SU-DHL-6 (cell line): ENCODE data around the gene EIF2B5.

Source experiments
- H2AFZ ChIP-seq: fragments of 200-600 bp; sonication (generic); 2 replicates; pipeline ENCODE4 v1.6.1; 2014; ENCODE audit warnings: low read depth, mild to moderate bottlenecking, moderate library complexity, mixed read lengths, antibody characterized with exemption, low read length; ENCODE audit not compliant: severe bottlenecking
- H3F3A ChIP-seq: fragments of 200-600 bp; shearing (Covaris generic); 2 replicates; pipeline ENCODE4 v1.6.0; 2016; ENCODE audit warnings: antibody characterized with exemption, mild to moderate bottlenecking; ENCODE audit not compliant: insufficient read depth
- H3K27ac ChIP-seq: fragments of 200-600 bp; sonication (generic); 2 replicates; pipeline ENCODE4 v1.5.1; 2016; ENCODE audit warnings: low read depth, mild to moderate bottlenecking, low read length, moderate library complexity, mixed read lengths
- H3K27me3 ChIP-seq: fragments of 200-600 bp; sonication (generic), shearing (Covaris generic); 2 replicates; pipeline ENCODE4 v1.6.0; 2014; ENCODE audit warnings: mild to moderate bottlenecking, low read length
- H3K36me3 ChIP-seq: fragments of 200-600 bp; sonication (generic); 2 replicates; pipeline ENCODE4 v1.6.1; 2014; ENCODE audit warnings: mild to moderate bottlenecking, low read length, mixed read lengths
- H3K4me2 ChIP-seq: fragments of 300-600, 200-600 bp; shearing (Covaris generic), sonication (generic); 2 replicates; pipeline ENCODE4 v1.6.0; 2014; ENCODE audit warnings: low read length, low read depth, mild to moderate bottlenecking; ENCODE audit not compliant: poor library complexity, severe bottlenecking
- H3K4me3 ChIP-seq: fragments of 200-600 bp; sonication (generic); 2 replicates; pipeline ENCODE4 v1.5.1; 2014; ENCODE audit warnings: antibody characterized with exemption, low read length, mild to moderate bottlenecking, mixed read lengths; ENCODE audit not compliant: insufficient read depth, poor library complexity, severe bottlenecking
- H3K79me2 ChIP-seq: fragments of 200-600 bp; sonication (generic); 2 replicates; pipeline ENCODE4 v1.6.1; 2014; ENCODE audit warnings: mild to moderate bottlenecking, low read length, moderate library complexity; ENCODE audit not compliant: insufficient read depth
- H3K9ac ChIP-seq: fragments of 200-600 bp; sonication (generic); 2 replicates; pipeline ENCODE4 v1.7.0; 2014; ENCODE audit warnings: mild to moderate bottlenecking, low read length
- H3K9me2 ChIP-seq: fragments of 200-600 bp; sonication (generic); replicated peaks from 2 replicates; pipeline ENCODE4 v1.6.1; 2014; ENCODE audit warnings: low read length; ENCODE audit not compliant: insufficient read depth
- H3K9me3 ChIP-seq: fragments of 200-600 bp; sonication (generic); 2 replicates; pipeline ENCODE4 v1.6.1; 2014; ENCODE audit warnings: low read length, mixed read lengths; ENCODE audit not compliant: insufficient read depth
- H4K20me1 ChIP-seq: fragments of 200-600 bp; sonication (generic); 2 replicates; pipeline ENCODE4 v1.6.1; 2014; ENCODE audit warnings: low read depth, mild to moderate bottlenecking, antibody characterized with exemption, low read length, moderate library complexity, mixed read lengths
- EZH2phosphoT487 ChIP-seq: fragments of 200-600 bp; sonication (generic), shearing (Covaris generic); conservative IDR thresholded peaks from 2 replicates; pipeline ENCODE4 v1.6.1; 2018; ENCODE audit warnings: mild to moderate bottlenecking, antibody characterized with exemption, low read length, moderate library complexity, mixed read lengths
- TF ChIP-seq, protein P1 (sequence below): fragments of 200-600 bp; sonication (generic); IDR thresholded peaks from one replicate; pipeline ENCODE4 v1.5.1; 2017; ENCODE audit warnings: antibody characterized with exemption, mild to moderate bottlenecking, low read length, moderate library complexity; ENCODE audit not compliant: insufficient read depth, poor library complexity, severe bottlenecking

EIF2B5 gene

DNA sequence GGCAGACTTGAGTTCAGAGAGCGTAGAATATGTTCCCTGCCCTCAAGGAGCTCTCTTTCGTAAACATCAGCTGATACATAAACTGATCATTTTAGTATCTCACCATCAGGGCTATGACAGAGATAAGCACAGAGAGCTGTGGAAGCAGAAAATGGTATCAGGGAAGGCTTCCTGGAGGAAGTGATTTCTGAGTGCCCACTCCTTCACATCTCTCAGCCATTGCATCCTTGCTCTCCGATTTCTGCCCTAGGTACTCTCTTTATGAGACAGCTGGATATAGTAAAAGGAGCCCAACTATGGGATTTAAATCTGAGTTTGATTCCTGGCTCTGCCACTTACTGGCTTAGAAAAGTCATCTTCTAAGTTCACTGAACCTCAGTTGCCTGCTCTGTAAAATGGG lies 30.4 kb downstream of the EIF2B5 start:
- H3K9me3 ChIP-seq: no peaks in the 10 kb centered on the region
- H3K9me2 ChIP-seq: no peaks in the 10 kb centered on the region
- no peak overlapping the region for H2AFZ ChIP-seq
- H4K20me1 ChIP-seq: no peaks in the 10 kb centered on the region
- no peak overlapping the region for H3K4me2 ChIP-seq
- H3K9ac ChIP-seq: no peak overlapping the region
- H3K79me2 ChIP-seq: peaks cover under 1% of the 10 kb centered on the region; the same call in 1 of the 2 replicates
- H3K27ac ChIP-seq: no peak overlapping the region
- H3F3A ChIP-seq: no peaks in the 10 kb centered on the region
- H3K4me3 ChIP-seq: no peak overlapping the region
- H3K27me3 ChIP-seq: no peaks in the 10 kb centered on the region
- no peak for TF ChIP-seq EZH2phosphoT487
- TF ChIP-seq, protein P1, sequence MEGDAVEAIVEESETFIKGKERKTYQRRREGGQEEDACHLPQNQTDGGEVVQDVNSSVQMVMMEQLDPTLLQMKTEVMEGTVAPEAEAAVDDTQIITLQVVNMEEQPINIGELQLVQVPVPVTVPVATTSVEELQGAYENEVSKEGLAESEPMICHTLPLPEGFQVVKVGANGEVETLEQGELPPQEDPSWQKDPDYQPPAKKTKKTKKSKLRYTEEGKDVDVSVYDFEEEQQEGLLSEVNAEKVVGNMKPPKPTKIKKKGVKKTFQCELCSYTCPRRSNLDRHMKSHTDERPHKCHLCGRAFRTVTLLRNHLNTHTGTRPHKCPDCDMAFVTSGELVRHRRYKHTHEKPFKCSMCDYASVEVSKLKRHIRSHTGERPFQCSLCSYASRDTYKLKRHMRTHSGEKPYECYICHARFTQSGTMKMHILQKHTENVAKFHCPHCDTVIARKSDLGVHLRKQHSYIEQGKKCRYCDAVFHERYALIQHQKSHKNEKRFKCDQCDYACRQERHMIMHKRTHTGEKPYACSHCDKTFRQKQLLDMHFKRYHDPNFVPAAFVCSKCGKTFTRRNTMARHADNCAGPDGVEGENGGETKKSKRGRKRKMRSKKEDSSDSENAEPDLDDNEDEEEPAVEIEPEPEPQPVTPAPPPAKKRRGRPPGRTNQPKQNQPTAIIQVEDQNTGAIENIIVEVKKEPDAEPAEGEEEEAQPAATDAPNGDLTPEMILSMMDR: no peak
- no peaks in the 10 kb centered on the region for H3K36me3 ChIP-seq

DNA sequence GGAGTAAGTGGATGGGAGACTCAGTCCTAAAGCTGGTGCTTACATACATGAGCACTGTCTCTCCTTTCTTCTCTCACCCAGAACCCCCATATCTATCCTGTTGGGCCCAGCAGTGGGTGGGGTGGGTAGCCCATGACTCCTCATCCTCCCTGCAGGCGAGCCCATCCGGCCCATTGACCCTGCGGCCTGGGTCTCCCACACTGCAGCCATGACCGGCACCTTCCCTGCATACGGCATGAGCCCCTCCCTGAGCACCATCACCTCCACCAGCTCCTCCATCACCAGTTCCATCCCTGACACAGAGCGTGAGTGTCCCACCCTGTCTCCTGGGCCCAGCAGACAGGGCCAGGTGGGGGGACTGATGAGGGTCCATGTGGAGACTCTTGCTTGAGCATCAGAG lies 31.5 kb downstream of the EIF2B5 start:
- H3K27me3 ChIP-seq: no peaks in the 10 kb centered on the region
- no peaks in the 10 kb centered on the region for H4K20me1 ChIP-seq
- H3K79me2 ChIP-seq: no peaks in the 10 kb centered on the region
- H3K9ac ChIP-seq: no peak overlapping the region
- no peak overlapping the region for H3K4me3 ChIP-seq
- no peak overlapping the region for H3K4me2 ChIP-seq
- no peak overlapping the region for H2AFZ ChIP-seq
- no peak overlapping the region for H3K27ac ChIP-seq
- H3F3A ChIP-seq: no peaks in the 10 kb centered on the region
- TF ChIP-seq, protein P1: no peak
- TF ChIP-seq EZH2phosphoT487: no peak
- no peaks in the 10 kb centered on the region for H3K9me2 ChIP-seq
- no peaks in the 10 kb centered on the region for H3K9me3 ChIP-seq
- H3K36me3 ChIP-seq: no peaks in the 10 kb centered on the region

DNA sequence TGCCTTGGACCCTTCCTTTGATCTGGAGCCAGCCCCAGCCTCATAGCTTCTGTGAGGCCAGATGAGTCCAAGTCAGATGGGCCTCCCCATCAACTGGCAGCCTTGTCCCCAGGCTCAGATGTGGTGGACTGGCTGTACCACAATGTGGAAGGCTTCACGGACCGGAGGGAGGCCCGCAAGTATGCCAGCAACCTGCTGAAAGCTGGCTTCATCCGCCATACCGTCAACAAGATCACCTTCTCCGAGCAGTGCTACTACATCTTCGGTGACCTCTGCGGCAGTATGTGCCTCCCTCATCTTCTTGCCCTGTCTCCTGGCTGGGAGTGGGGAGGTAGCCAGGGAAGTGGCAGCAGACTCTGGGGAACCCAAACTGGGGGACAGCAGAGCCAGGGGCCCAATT lies 32.6 kb downstream of the EIF2B5 start:
- Histone ChIP-seq H3K9me2 (no peaks in the 10 kb centered on the region), H3K79me2 (no peaks in the 10 kb centered on the region), H4K20me1 (no peaks in the 10 kb centered on the region), H3K9me3 (no peaks in the 10 kb centered on the region), H3K4me3 (no peak overlapping the region), H3K4me2 (no peak overlapping the region), H3K27me3 (no peaks in the 10 kb centered on the region), H3K36me3 (no peaks in the 10 kb centered on the region), H2AFZ (no peak overlapping the region), H3K27ac (no peak overlapping the region), H3K9ac (no peak overlapping the region), H3F3A (no peaks in the 10 kb centered on the region)
- no peak for TF ChIP-seq EZH2phosphoT487
- TF ChIP-seq, protein P1: no peak
